Breast epithelium (tissue), 3 donors: ENCODE measurements around the gene COL4A4.

Experiments
- POLR2A ChIP-seq: fragments of 450-650 bp; IDR thresholded peaks from one replicate; pipeline ENCODE4 v1.6.1; 2016; ENCODE audit warnings: antibody characterized with exemption, mild to moderate bottlenecking, moderate library complexity
- TF ChIP-seq, protein P1 (sequence below), 3 donors: fragments of 450-650 bp; IDR thresholded peaks; one replicate each; pipeline ENCODE4 v1.5.1; 2016 to 2017; ENCODE audit warnings: antibody characterized with exemption in 3 of 3, mild to moderate bottlenecking in 3 of 3, moderate library complexity in 3 of 3

DNA sequence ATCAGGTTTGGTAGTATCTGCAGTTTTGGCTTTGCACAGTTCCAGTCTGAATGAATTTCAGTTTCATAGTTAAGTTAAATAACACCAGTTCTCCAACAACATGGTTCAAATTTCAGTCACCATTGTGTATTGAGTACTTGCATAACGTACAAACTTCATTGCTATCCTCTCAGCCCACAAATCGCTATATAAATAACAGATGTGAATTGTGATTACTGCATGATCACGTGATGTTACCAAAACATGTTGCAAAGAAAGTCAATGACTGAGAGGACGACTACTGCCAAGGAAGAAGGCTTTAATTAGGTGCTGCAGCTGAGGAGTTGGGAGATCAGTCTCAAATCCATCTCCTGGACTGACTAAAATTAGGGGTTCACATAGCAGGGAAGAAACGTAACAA, 48.2 kb downstream of the COL4A4 start:
- TF ChIP-seq POLR2A: no peak
- TF ChIP-seq, protein P1, sequence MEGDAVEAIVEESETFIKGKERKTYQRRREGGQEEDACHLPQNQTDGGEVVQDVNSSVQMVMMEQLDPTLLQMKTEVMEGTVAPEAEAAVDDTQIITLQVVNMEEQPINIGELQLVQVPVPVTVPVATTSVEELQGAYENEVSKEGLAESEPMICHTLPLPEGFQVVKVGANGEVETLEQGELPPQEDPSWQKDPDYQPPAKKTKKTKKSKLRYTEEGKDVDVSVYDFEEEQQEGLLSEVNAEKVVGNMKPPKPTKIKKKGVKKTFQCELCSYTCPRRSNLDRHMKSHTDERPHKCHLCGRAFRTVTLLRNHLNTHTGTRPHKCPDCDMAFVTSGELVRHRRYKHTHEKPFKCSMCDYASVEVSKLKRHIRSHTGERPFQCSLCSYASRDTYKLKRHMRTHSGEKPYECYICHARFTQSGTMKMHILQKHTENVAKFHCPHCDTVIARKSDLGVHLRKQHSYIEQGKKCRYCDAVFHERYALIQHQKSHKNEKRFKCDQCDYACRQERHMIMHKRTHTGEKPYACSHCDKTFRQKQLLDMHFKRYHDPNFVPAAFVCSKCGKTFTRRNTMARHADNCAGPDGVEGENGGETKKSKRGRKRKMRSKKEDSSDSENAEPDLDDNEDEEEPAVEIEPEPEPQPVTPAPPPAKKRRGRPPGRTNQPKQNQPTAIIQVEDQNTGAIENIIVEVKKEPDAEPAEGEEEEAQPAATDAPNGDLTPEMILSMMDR (IDR thresholded peaks at IDR 0.05): no peak
